Measurements from ENCODE around the gene TMEM9B. TPM values are rescaled to one million over a fixed set of nuclear protein-coding genes. Genes with fewer than 3 reads are reported as not detected.

Gene TMEM9B
- total and polyA plus RNA-seq, 9 of the 15 experiments (the other 6 are each of a cell fraction or from before 2014, with no cell fraction given) = 7.7 to 20.0 (median 14.0) TPM

DNA sequence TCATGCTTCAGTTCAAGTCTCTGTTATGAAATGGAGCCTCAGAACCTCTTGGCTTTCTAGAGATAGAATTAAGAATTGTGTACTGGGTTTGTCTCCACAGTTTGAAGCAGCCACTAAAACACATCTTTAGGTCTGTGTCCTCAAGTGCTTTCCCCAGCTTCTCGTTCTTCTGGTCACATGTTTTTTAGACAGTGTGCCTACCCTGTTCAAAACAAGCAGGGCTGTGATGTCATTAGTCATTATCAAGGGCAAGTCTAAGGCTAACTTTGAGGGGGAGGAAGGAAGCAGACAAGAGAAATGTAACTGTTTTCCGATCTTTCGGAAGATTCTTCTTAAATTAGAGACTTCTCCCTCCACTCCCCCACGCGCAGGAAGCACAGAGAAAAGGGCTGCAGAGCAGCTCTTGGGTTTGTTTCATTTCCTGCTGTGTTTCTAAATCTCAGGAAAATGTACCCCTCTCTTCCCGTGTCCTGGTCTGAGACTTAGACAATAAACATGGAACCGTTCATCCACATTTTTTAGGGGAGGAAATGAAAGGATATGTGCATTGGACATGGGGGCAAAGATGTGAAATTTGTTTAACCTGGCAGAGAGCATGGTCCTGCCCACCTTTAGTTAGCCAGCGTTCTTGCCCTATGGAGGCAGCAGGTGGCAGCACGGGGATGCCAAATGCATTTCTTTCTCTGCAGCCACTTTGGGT lies 50.1 kb downstream of the TMEM9B start (continued):
- TF ChIP-seq TAL1 (IDR thresholded peaks at IDR 0.05) (0 out of 2 replicates have a peak, but pooled peaks have one; percentile 15), FOXK2 (conservative IDR thresholded peaks at IDR 0.05 in 1 of 2, IDR thresholded peaks at IDR 0.05 in 1 of 2; ENCODE audit: low read depth in 2 of 2) (peak; percentile 37 to 85; a peak in 2 of 4 replicates), TRIM24 (IDR thresholded peaks at IDR 0.05) (0 out of 4 replicates have a peak, but pooled peaks of 1 of the 2 experiments have one; percentile 8), NCOA4 (IDR thresholded peaks at IDR 0.05; ENCODE audit: partially characterized antibody) (no peak), LCOR (CRISPR knock-in tag; IDR thresholded peaks at IDR 0.05) (no peak), MEF2D (tag; conservative IDR thresholded peaks at IDR 0.05; ENCODE audit: low read depth) (peak; percentile 85; the same call in 1 of the 2 replicates), PHF21A (IDR thresholded peaks at IDR 0.05; ENCODE audit: borderline replicate concordance, low read depth) (0 out of 2 replicates have a peak, but pooled peaks have one; percentile 23), HDAC1 (IDR thresholded peaks at IDR 0.05) (0 out of 4 replicates have a peak, but pooled peaks of 1 of the 2 experiments have one; percentile 20), NUFIP1 (IDR thresholded peaks at IDR 0.05; ENCODE audit: partially characterized antibody) (no peak), ZNF175 (CRISPR knock-in tag; IDR thresholded peaks at IDR 0.05; ENCODE audit: low read depth) (peak; percentile 74; the same call in 1 of the 2 replicates), ZBED1 (IDR thresholded peaks at IDR 0.05) (no peak)
- TF ChIP-seq, protein P1, sequence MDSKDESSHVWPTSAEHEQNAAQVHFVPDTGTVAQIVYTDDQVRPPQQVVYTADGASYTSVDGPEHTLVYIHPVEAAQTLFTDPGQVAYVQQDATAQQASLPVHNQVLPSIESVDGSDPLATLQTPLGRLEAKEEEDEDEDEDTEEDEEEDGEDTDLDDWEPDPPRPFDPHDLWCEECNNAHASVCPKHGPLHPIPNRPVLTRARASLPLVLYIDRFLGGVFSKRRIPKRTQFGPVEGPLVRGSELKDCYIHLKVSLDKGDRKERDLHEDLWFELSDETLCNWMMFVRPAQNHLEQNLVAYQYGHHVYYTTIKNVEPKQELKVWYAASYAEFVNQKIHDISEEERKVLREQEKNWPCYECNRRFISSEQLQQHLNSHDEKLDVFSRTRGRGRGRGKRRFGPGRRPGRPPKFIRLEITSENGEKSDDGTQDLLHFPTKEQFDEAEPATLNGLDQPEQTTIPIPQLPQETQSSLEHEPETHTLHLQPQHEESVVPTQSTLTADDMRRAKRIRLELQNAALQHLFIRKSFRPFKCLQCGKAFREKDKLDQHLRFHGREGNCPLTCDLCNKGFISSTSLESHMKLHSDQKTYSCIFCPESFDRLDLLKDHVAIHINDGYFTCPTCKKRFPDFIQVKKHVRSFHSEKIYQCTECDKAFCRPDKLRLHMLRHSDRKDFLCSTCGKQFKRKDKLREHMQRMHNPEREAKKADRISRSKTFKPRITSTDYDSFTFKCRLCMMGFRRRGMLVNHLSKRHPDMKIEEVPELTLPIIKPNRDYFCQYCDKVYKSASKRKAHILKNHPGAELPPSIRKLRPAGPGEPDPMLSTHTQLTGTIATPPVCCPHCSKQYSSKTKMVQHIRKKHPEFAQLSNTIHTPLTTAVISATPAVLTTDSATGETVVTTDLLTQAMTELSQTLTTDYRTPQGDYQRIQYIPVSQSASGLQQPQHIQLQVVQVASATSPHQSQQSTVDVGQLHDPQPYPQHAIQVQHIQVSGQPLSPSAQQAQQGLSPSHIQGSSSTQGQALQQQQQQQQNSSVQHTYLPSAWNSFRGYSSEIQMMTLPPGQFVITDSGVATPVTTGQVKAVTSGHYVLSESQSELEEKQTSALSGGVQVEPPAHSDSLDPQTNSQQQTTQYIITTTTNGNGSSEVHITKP (IDR thresholded peaks at IDR 0.05; ENCODE audit: partially characterized antibody) = peak; percentile 97
- TF ChIP-seq, protein P2, sequence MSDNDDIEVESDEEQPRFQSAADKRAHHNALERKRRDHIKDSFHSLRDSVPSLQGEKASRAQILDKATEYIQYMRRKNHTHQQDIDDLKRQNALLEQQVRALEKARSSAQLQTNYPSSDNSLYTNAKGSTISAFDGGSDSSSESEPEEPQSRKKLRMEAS (CRISPR knock-in tag; IDR thresholded peaks at IDR 0.05) = peak; percentile 30; the same call in 1 of the 2 replicates
- TF ChIP-seq, protein P3, sequence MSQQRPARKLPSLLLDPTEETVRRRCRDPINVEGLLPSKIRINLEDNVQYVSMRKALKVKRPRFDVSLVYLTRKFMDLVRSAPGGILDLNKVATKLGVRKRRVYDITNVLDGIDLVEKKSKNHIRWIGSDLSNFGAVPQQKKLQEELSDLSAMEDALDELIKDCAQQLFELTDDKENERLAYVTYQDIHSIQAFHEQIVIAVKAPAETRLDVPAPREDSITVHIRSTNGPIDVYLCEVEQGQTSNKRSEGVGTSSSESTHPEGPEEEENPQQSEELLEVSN (IDR thresholded peaks at IDR 0.05; ENCODE audit: borderline replicate concordance in 1 of 2, extremely low read depth in 1 of 2, insufficient read depth in 1 of 2, insufficient read length in 1 of 2, low read depth in 1 of 2, low read length in 1 of 2, poor library complexity in 1 of 2, severe bottlenecking in 1 of 2) = peak in 1 of 2 experiments; percentile 41
- TF ChIP-seq, protein P4, sequence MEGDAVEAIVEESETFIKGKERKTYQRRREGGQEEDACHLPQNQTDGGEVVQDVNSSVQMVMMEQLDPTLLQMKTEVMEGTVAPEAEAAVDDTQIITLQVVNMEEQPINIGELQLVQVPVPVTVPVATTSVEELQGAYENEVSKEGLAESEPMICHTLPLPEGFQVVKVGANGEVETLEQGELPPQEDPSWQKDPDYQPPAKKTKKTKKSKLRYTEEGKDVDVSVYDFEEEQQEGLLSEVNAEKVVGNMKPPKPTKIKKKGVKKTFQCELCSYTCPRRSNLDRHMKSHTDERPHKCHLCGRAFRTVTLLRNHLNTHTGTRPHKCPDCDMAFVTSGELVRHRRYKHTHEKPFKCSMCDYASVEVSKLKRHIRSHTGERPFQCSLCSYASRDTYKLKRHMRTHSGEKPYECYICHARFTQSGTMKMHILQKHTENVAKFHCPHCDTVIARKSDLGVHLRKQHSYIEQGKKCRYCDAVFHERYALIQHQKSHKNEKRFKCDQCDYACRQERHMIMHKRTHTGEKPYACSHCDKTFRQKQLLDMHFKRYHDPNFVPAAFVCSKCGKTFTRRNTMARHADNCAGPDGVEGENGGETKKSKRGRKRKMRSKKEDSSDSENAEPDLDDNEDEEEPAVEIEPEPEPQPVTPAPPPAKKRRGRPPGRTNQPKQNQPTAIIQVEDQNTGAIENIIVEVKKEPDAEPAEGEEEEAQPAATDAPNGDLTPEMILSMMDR (IDR thresholded peaks at IDR 0.05 in 2 of 3, conservative IDR thresholded peaks at IDR 0.05 in 1 of 3; ENCODE audit: insufficient read depth in 2 of 3, low read depth in 1 of 3, low read length in 3 of 3) = peak; percentile 56 to 70 (median 67)
- TF ChIP-seq, protein P5, sequence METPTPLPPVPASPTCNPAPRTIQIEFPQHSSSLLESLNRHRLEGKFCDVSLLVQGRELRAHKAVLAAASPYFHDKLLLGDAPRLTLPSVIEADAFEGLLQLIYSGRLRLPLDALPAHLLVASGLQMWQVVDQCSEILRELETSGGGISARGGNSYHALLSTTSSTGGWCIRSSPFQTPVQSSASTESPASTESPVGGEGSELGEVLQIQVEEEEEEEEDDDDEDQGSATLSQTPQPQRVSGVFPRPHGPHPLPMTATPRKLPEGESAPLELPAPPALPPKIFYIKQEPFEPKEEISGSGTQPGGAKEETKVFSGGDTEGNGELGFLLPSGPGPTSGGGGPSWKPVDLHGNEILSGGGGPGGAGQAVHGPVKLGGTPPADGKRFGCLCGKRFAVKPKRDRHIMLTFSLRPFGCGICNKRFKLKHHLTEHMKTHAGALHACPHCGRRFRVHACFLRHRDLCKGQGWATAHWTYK (CRISPR knock-in tag; IDR thresholded peaks at IDR 0.05) = no peak

Data from K562 (cell line).